Loucy (cell line): Measurements from ENCODE around the gene KLK1.
"Not testable (repeated sequence)": the region's sequence is repeated elsewhere in the genome, so short reads cannot be mapped to it uniquely, and the experiment has no call there.

Experiments used
- H2AFZ ChIP-seq: fragments of 200-600 bp; sonication (generic); 2 replicates; pipeline ENCODE4 v1.6.0; 2016; ENCODE audit warnings: antibody characterized with exemption, mild to moderate bottlenecking, low read length, moderate library complexity
- H3F3A ChIP-seq: fragments of 200-600 bp; 2 replicates; pipeline ENCODE4 v1.6.0; 2016; ENCODE audit warnings: antibody characterized with exemption, low read depth, mild to moderate bottlenecking
- H3K27me3 ChIP-seq: fragments of 200-600 bp; sonication (generic); 2 replicates; pipeline ENCODE4 v1.6.1; 2014; ENCODE audit warnings: low read length, mild to moderate bottlenecking; ENCODE audit not compliant: insufficient read depth, poor library complexity, severe bottlenecking
- H3K36me3 ChIP-seq: fragments of 200-600 bp; sonication (generic); 2 replicates; pipeline ENCODE4 v1.6.1; 2016; ENCODE audit warnings: low read length; ENCODE audit not compliant: insufficient read depth
- H3K4me1 ChIP-seq: fragments of 200-600 bp; sonication (generic); 2 replicates; pipeline ENCODE4 v1.5.1; 2014; ENCODE audit warnings: low read length, mild to moderate bottlenecking; ENCODE audit not compliant: insufficient read depth, poor library complexity, severe bottlenecking
- H3K4me2 ChIP-seq: fragments of 200-600 bp; sonication (generic); 2 replicates; pipeline ENCODE4 v1.6.0; 2014; ENCODE audit warnings: antibody characterized with exemption, low read length, low read depth, mild to moderate bottlenecking; ENCODE audit not compliant: poor library complexity, severe bottlenecking
- H3K4me3 ChIP-seq: fragments of 200-600 bp; sonication (generic); 2 replicates; pipeline ENCODE4 v1.5.1; 2014; ENCODE audit warnings: low read length, mild to moderate bottlenecking, mixed read lengths; ENCODE audit not compliant: poor library complexity, severe bottlenecking
- H3K79me2 ChIP-seq: fragments of 200-600 bp; sonication (generic); 2 replicates; pipeline ENCODE4 v1.6.1; 2014; ENCODE audit warnings: low read length; ENCODE audit not compliant: insufficient read depth
- H3K9ac ChIP-seq: fragments of 200-600 bp; sonication (generic); 2 replicates; pipeline ENCODE4 v1.6.0; 2014; ENCODE audit warnings: mild to moderate bottlenecking, low read depth, low read length, moderate library complexity; ENCODE audit not compliant: poor library complexity, severe bottlenecking
- H3K9me2 ChIP-seq: fragments of 200-600 bp; sonication (generic); replicated peaks from 2 replicates; pipeline ENCODE4 v1.6.1; 2016; ENCODE audit warnings: low read depth, low read length, mixed read lengths
- H3K9me3 ChIP-seq: fragments of 200-600 bp; sonication (generic); 2 replicates; pipeline ENCODE4 v1.6.1; 2014; ENCODE audit warnings: mild to moderate bottlenecking, antibody characterized with exemption, low read length, low read depth; ENCODE audit not compliant: insufficient read depth
- H4K20me1 ChIP-seq: fragments of 200-600 bp; sonication (generic); 2 replicates; pipeline ENCODE4 v1.6.0; 2014; ENCODE audit warnings: antibody characterized with exemption, low read length, mild to moderate bottlenecking; ENCODE audit not compliant: insufficient read depth, poor library complexity, severe bottlenecking
- EZH2phosphoT487 ChIP-seq: fragments of 200-600 bp; IDR thresholded peaks from 2 replicates; pipeline ENCODE4 v1.6.1; 2018; ENCODE audit warnings: antibody characterized with exemption, mild to moderate bottlenecking, moderate library complexity, borderline replicate concordance
- TF ChIP-seq, protein P1 (sequence below): fragments of 200-600 bp; sonication (generic); conservative IDR thresholded peaks from 2 replicates; pipeline ENCODE4 v1.5.1; 2014; ENCODE audit warnings: mild to moderate bottlenecking, antibody characterized with exemption, low read length

KLK1 gene

DNA sequence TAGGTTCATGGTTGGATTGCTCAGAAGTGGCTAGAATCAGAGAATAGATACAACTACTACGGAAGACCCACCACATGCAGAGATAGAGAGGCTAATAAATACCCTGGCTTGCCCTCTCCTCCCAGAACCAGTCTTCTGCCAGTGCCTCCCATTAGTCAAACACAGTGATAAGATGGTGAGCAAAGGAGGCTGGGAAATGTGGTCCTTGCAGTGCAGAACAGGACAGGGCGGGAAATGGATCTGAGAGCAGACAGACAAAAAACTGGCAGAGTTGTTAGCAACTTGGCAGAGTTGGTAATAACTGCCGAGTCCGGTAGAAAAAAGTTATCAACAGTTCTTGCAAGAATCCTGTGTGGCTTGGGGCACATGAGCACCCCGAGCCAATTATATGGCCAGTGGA is 8.7 kb downstream of the KLK1 start:
- Histone ChIP-seq H3K4me1 (no peaks in the 10 kb centered on the region), H3K27me3 (no peaks in the 10 kb centered on the region), H3K9ac (no peak overlapping the region), H3K9me3 (no peaks in the 10 kb centered on the region), H4K20me1 (no peaks in the 10 kb centered on the region), H2AFZ (no peak overlapping the region), H3K4me3 (no peak overlapping the region), H3F3A (no peaks in the 10 kb centered on the region), H3K4me2 (no peak overlapping the region), H3K36me3 (no peaks in the 10 kb centered on the region), H3K79me2 (no peaks in the 10 kb centered on the region), H3K9me2 (no peaks in the 10 kb centered on the region)
- TF ChIP-seq EZH2phosphoT487: no peak
- TF ChIP-seq, protein P1, sequence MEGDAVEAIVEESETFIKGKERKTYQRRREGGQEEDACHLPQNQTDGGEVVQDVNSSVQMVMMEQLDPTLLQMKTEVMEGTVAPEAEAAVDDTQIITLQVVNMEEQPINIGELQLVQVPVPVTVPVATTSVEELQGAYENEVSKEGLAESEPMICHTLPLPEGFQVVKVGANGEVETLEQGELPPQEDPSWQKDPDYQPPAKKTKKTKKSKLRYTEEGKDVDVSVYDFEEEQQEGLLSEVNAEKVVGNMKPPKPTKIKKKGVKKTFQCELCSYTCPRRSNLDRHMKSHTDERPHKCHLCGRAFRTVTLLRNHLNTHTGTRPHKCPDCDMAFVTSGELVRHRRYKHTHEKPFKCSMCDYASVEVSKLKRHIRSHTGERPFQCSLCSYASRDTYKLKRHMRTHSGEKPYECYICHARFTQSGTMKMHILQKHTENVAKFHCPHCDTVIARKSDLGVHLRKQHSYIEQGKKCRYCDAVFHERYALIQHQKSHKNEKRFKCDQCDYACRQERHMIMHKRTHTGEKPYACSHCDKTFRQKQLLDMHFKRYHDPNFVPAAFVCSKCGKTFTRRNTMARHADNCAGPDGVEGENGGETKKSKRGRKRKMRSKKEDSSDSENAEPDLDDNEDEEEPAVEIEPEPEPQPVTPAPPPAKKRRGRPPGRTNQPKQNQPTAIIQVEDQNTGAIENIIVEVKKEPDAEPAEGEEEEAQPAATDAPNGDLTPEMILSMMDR: no peak

DNA sequence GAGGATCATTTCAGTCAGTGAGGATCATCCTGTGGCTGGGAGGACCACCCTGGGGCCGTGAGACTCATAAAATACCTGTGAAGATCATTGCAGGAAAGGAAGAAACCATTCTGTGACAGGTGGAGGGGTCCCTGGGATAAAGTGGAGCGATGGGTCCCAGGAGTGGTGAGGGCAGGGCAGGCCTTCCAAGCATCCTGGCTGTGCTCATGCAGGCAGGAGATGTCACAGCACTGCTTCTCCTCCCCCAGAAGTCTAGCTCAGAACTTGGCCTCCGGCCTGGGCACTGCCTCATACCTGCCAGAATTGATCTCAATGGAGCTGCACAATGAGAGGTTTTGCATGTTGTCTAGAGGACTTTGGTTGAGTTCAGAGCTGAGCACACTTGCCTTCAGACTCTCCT is 11.1 kb downstream of the KLK1 start:
- no peak for TF ChIP-seq EZH2phosphoT487
- TF ChIP-seq, protein P1: no peak
- Histone ChIP-seq H3K4me3 (no peak overlapping the region), H4K20me1 (no peaks in the 10 kb centered on the region)

DNA sequence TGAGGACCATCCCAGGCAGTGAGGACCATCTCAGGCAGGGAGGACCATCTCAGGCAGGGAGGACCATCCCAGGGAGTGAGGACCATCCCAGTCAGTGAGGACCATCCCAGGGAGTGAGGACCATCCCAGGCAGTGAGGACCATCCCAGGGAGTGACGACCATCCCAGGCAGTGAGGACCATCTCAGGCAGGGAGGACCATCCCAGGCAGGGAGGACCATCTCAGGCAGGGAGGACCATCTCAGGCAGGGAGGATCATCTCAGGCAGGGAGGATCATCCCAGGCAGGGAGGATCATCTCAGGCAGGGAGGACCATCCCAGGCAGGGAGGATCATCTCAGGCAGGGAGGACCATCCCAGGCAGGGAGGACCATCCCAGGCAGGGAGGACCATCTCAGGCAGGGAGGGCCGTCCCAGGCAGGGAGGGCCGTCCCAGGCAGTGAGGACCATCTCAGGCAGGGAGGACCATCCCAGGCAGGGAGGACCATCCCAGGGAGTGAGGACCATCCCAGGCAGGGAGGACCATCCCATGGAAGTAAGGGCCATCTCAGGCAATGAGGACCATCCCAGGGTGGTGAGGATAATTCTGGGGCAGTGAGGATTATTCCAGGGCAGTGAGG is 11.9 kb downstream of the KLK1 start:
- H3K36me3 ChIP-seq, H3F3A ChIP-seq, H3K4me1 ChIP-seq, H4K20me1 ChIP-seq, H3K4me3 ChIP-seq, H3K27me3 ChIP-seq, H3K9me2 ChIP-seq, H3K4me2 ChIP-seq, H2AFZ ChIP-seq, H3K79me2 ChIP-seq, H3K9me3 ChIP-seq, H3K9ac ChIP-seq: not testable (repeated sequence)

More for the DNA sequence above, 11.1 kb downstream of the KLK1 start:
- Histone ChIP-seq H3K36me3 (no peaks in the 10 kb centered on the region), H3K79me2 (no peaks in the 10 kb centered on the region), H3K9me3 (no peaks in the 10 kb centered on the region), H3K4me1 (no peaks in the 10 kb centered on the region), H3K9ac (no peak overlapping the region), H3K9me2 (no peaks in the 10 kb centered on the region), H3F3A (no peaks in the 10 kb centered on the region), H3K4me2 (no peak overlapping the region), H2AFZ (no peak overlapping the region), H3K27me3 (no peaks in the 10 kb centered on the region)

DNA sequence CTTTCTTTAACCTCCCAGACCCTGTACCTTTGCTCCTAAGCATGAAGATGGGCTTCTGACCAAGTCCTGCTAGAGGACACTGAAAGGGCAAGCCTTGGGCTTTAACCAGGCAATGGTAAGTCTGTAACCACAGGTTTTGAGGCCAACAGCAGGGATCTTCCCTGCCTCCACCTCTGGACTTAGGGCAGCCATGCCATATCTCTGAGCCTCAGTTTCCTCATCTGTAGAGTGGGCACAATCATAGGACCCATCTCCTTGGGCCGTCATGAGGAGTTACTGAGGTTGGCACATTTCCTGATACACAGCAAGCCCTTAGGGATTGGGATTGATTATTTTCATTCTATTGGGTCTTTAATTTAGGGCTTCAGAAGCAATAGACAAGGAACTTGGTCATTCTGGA is 14.7 kb downstream of the KLK1 start:
- peaks cover 8% of the 10 kb centered on the region for H3K4me1 ChIP-seq
- H2AFZ ChIP-seq: no peak overlapping the region
- H3K4me3 ChIP-seq: no peak overlapping the region
- H4K20me1 ChIP-seq: peaks cover 1% of the 10 kb centered on the region
- no peak overlapping the region for H3K9ac ChIP-seq
- H3F3A ChIP-seq: no peaks in the 10 kb centered on the region
- no peaks in the 10 kb centered on the region for H3K27me3 ChIP-seq
- H3K79me2 ChIP-seq: peaks cover 6% of the 10 kb centered on the region
- TF ChIP-seq, protein P1: no peak
- TF ChIP-seq EZH2phosphoT487: no peak
- no peak overlapping the region for H3K4me2 ChIP-seq
- no peaks in the 10 kb centered on the region for H3K9me2 ChIP-seq
- no peaks in the 10 kb centered on the region for H3K9me3 ChIP-seq
- H3K36me3 ChIP-seq: no peaks in the 10 kb centered on the region
